K562 (cell line): ENCODE measurements around the gene SFT2D2. TPM values are rescaled to one million over a fixed set of nuclear protein-coding genes. Genes with fewer than 3 reads are reported as not detected.

Source experiments
- ERF ChIP-seq: fragments of 450-650 bp; formaldehyde crosslinking; IDR thresholded peaks from 2 replicates; pipeline ENCODE4 v1.4.0; 2020; ENCODE audit warnings: mild to moderate bottlenecking, mixed read lengths
- GATAD2B ChIP-seq: fragments of 450-650 bp; IDR thresholded peaks from 2 replicates; pipeline ENCODE4 v1.6.1; 2017; ENCODE audit warnings: mild to moderate bottlenecking, borderline replicate concordance
- MYBL2 ChIP-seq, 2 experiments: fragments of 450-650 bp in 1 of 2; sonication (generic) in 1 of 2; formaldehyde crosslinking in 1 of 2; IDR thresholded peaks; 2 replicates each; pipeline versions ENCODE4 v1.6.1 to v1.8.1; 2017 to 2022; ENCODE audit warnings: borderline replicate concordance in 1 of 2, inconsistent platforms in 1 of 2, low read depth in 1 of 2, mild to moderate bottlenecking in 1 of 2, missing genetic modification reagents in 1 of 2, moderate library complexity in 1 of 2
- MYC ChIP-seq, 2 experiments: fragments of 250-450 bp in 1 of 2; sonication (Bioruptor Pico) in 1 of 2; IDR thresholded peaks; 2 replicates each; pipeline versions ENCODE4 v1.5.1 to v1.6.1; 2012 to 2021; ENCODE audit warnings: low read depth in 2 of 2, borderline replicate concordance in 1 of 2, improper control_type of control experiment in 1 of 2, low read length in 1 of 2, mild to moderate bottlenecking in 1 of 2, moderate library complexity in 1 of 2
- NFIX ChIP-seq: fragments of 250-450 bp; sonication (Bioruptor Pico); IDR thresholded peaks from 2 replicates; pipeline ENCODE4 v1.4.0; 2020; ENCODE audit warnings: low read depth, mild to moderate bottlenecking, moderate library complexity
- POLR2H ChIP-seq: IDR thresholded peaks from 2 replicates; pipeline ENCODE4 v1.6.1; 2016; ENCODE audit warnings: missing genetic modification characterization, low read depth, mild to moderate bottlenecking, control low read depth, missing compliant biosample characterization, moderate library complexity
- PTTG1 ChIP-seq: fragments of 450-650 bp; IDR thresholded peaks from 2 replicates; pipeline ENCODE4 v1.6.1; 2016; ENCODE audit warnings: low read depth, mild to moderate bottlenecking, missing genetic modification characterization, missing compliant biosample characterization
- SMAD1 ChIP-seq: fragments of 150-350 bp; IDR thresholded peaks from 2 replicates; pipeline ENCODE4 v1.6.1; 2014; ENCODE audit warnings: low read length, low read depth; ENCODE audit not compliant: partially characterized antibody
- SNIP1 ChIP-seq: fragments of 450-650 bp; IDR thresholded peaks from 2 replicates; pipeline ENCODE4 v1.7.1; 2017; ENCODE audit warnings: low read depth, mild to moderate bottlenecking
- TCFL5 ChIP-seq: fragments of 250-450 bp; sonication (Bioruptor Pico); conservative IDR thresholded peaks from 2 replicates; pipeline ENCODE4 v1.6.1; 2021; ENCODE audit warnings: mild to moderate bottlenecking, moderate library complexity, matching md5 sums
- U2AF1 ChIP-seq: fragments of 200-400 bp; formaldehyde crosslinking; optimal IDR thresholded peaks from 2 replicates; pipeline ENCODE3; 2017; ENCODE audit warnings: mild to moderate bottlenecking, low read depth, low read length, moderate library complexity
- ZKSCAN1 ChIP-seq: fragments of 150-350 bp; IDR thresholded peaks from 2 replicates; pipeline ENCODE4 v1.6.1; 2016; ENCODE audit warnings: low read depth, low read length
- ZNF431 ChIP-seq: sonication (generic); formaldehyde crosslinking; IDR thresholded peaks from 2 replicates; pipeline ENCODE4 v1.8.0; 2022; ENCODE audit warnings: mild to moderate bottlenecking, missing genetic modification reagents
- ZNF695 ChIP-seq: fragments of 450-650 bp; formaldehyde crosslinking; IDR thresholded peaks from 2 replicates; pipeline ENCODE4 v1.4.0; 2020; ENCODE audit warnings: mild to moderate bottlenecking, moderate library complexity
- polyA plus RNA-seq, 8 experiments: library from polyadenylated mRNA; depleted of rRNA in 4 of 8; stranded (reverse) in 5 of 8; unstranded in 3 of 8; fragments of >200 nt; fragmentation: Nextera tagmentation in 2 of 8; fragmentation: Illumina TruSeq in 1 of 8; extraction: Ambion mirVana in 2 of 8; extraction: Trizol in 1 of 8; gene quantifications; 2 replicates each; pipeline versions ENCODE4 v1.2.1 to v1.2.3, GENCODE V29; 2011 to 2014; ENCODE audit warnings: inconsistent platforms in 1 of 8, missing spikeins in 1 of 8
- total RNA-seq, 7 experiments: library from RNA; depleted of rRNA in 6 of 7; stranded (reverse); fragments of >200 nt in 6 of 7; fragmentation: Illumina TruSeq in 2 of 7; extraction: Trizol in 2 of 7; gene quantifications; 2 replicates each; pipeline versions ENCODE4 v1.2.1 to v1.2.3, GENCODE V29; 2011 to 2021; ENCODE audit warnings: low replicate concordance in 1 of 7
- TF ChIP-seq, protein P1 (sequence below): fragments of 250-450 bp; sonication (Bioruptor Pico); IDR thresholded peaks from 2 replicates; pipeline ENCODE4 v1.5.0; 2021; ENCODE audit warnings: mild to moderate bottlenecking, moderate library complexity
- TF ChIP-seq, protein P2 (sequence below): fragments of 250-450 bp; sonication (Bioruptor Pico); IDR thresholded peaks from 2 replicates; pipeline ENCODE4 v1.5.1; 2021; ENCODE audit warnings: mild to moderate bottlenecking
- TF ChIP-seq, protein P3 (sequence below), 2 experiments: IDR thresholded peaks in 1 of 2; conservative IDR thresholded peaks in 1 of 2; 2 replicates each; pipeline ENCODE4 v1.6.1; 2016; ENCODE audit warnings: low read depth in 2 of 2, mild to moderate bottlenecking in 1 of 2, missing compliant biosample characterization in 1 of 2, missing genetic modification characterization in 1 of 2, moderate library complexity in 1 of 2

SFT2D2 gene
- total and polyA plus RNA-seq, 9 of the 15 experiments (the other 6 are each of a cell fraction or from before 2014, with no cell fraction given) = 3.4 to 50.1 (median 21.6) TPM

DNA sequence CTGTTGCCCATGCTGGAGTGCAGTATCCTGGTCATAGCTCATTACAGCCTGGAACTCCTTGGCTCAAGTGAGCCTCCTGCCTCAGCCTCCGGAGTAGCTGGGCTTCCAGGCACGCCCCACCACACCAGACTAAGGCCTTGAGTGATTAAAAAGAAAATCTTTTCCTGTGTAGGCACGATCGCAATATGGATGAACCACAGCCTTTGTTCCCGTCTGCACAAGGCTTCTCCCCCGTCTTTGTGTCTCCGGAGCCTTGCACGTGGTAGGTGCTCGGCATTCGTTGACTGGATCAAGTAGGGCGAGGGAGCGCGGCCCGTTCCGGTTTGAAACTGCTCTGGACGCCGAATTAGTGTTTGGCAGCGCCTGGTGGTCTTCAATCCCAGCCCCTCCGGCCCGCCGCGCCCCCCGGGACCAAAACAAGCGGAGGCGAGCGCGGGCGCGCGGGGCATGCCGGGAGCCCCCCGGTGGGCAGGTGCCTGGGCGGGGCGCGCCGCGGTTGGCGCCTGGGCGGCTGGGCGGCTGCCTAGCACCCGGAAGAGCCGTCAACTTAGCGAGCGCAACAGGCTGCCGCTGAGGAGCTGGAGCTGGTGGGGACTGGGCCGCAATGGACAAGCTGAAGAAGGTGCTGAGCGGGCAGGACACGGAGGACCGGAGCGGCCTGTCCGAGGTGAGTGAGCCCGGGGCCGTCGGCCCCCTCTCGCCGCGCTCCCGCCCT, at the start of gene SFT2D2 (continued):
- TF ChIP-seq, protein P1, sequence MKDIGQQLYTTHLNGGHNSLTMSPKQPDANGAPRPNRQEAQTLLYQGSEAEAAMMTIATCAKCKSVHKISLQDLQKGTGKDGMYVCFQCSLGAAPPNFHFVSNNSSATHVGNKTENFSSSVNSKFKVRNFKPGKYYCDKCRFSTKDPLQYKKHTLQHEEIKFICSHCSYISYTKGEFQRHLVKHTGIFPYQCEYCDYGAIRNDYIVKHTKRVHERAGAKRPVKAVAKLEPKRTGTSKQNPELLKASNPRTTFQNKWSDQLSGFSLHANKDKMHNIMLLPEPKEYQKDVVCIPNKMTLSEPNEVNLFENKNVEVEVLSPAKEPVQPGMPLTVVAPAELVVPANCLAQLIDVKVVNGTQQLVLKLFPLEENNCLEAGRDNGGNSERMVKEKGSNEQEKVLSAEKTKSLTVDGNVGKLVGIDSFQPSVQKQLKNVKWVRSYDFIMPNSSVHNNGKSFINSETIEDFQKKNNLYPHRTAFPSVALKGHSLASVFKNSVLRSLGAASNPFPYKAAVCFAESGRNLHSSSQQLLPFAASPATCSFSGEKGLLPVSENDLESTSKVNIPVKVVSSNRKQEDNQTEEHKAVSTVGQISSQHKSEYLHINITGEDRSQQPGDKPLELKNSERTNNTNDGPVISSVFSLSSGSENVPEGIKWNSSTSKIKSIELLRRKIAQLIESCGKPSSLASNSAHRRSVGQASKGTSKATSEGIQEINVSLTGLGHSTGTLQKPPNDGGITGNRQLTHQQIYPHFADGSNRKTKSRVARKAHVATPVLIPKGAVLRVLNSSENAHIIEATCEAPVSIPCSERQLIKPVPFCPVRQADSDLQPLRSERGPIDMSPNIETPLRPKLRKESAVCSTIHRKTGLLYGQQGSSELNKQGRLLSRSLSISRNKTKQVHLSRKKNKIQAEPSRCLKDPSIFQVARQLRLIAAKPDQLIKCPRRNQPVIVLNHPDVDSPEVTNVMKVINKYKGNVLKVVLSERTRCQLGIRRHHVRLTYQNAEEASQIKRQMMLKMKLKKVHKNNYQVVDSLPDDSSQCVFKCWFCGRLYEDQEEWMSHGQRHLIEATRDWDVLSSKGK (CRISPR knock-in tag) = no peak
- TF ChIP-seq MYC (IDR thresholded peaks at IDR 0.05; ENCODE audit: low read depth, low read length) (peak; percentile 95), MYC (CRISPR knock-in tag; IDR thresholded peaks at IDR 0.05; ENCODE audit: borderline replicate concordance, low read depth) (peak; percentile 95), NFIX (CRISPR knock-in tag) (no peak), GATAD2B (peak; percentile 98), TCFL5 (CRISPR knock-in tag) (no peak), ZKSCAN1 (0 out of 2 replicates have a peak, but pooled peaks have one; percentile 21), ZNF695 (no peak), SMAD1 (peak; percentile 14), ERF (CRISPR knock-in tag) (peak; percentile 97), PTTG1 (no peak), SNIP1 (no peak), ZNF431 (peak; percentile 84; the same call in 1 of the 2 replicates), MYBL2 (IDR thresholded peaks at IDR 0.05; ENCODE audit: low read depth) (no peak), MYBL2 (CRISPR knock-in tag; IDR thresholded peaks at IDR 0.05; ENCODE audit: borderline replicate concordance) (no peak), POLR2H (tag) (peak; percentile 77), U2AF1 (no peak)
- TF ChIP-seq, protein P2, sequence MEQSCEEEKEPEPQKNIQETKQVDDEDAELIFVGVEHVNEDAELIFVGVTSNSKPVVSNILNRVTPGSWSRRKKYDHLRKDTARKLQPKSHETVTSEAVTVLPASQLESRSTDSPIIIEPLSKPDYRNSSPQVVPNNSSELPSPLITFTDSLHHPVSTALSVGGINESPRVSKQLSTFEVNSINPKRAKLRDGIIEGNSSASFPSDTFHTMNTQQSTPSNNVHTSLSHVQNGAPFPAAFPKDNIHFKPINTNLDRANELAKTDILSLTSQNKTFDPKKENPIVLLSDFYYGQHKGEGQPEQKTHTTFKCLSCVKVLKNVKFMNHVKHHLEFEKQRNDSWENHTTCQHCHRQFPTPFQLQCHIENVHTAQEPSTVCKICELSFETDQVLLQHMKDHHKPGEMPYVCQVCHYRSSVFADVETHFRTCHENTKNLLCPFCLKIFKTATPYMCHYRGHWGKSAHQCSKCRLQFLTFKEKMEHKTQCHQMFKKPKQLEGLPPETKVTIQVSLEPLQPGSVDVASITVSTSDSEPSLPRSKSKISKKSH (CRISPR knock-in tag) = no peak
- TF ChIP-seq, protein P3, sequence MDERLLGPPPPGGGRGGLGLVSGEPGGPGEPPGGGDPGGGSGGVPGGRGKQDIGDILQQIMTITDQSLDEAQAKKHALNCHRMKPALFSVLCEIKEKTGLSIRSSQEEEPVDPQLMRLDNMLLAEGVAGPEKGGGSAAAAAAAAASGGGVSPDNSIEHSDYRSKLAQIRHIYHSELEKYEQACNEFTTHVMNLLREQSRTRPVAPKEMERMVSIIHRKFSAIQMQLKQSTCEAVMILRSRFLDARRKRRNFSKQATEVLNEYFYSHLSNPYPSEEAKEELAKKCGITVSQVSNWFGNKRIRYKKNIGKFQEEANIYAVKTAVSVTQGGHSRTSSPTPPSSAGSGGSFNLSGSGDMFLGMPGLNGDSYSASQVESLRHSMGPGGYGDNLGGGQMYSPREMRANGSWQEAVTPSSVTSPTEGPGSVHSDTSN (CRISPR knock-in tag; IDR thresholded peaks at IDR 0.05; ENCODE audit: low read depth) = no peak
- TF ChIP-seq, protein P3 (tag; conservative IDR thresholded peaks at IDR 0.05; ENCODE audit: low read depth) = no peak
